ENCODE data around the gene SRGAP3.

DNA sequence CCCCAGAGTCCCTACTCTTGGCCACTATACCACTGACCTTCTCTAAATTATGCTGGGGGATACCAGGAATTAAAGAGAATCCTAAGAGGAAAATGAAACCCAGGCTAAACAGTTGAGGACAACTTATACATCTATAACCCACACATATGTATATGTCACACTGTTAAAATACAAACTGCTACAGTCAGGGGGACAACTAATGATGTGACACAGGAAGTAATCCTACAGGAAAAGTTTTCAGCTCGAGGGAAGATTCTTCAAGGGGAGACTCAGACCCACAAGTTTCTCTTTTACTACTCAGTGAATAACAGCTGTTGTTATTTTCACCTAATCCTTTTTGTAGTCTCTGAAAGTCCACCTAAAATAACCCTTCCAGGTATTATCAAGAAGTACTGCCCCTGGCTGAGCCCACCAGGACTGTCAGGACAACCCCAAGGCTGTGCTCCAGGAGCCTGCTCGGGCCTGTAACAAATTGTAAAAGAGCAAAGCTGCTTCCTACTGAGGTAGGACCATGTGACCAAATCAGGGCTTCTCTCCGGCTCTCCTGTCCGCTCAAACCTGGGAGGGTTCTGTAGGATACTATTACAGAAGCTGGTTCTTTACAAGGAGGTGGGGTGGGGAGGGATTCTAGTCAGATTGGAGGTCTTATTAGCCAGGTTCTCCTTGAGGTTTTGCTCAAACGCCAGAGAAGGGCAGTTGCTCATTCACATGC lies 91.6 kb downstream of the SRGAP3 start:
- TF ChIP-seq, protein P1, sequence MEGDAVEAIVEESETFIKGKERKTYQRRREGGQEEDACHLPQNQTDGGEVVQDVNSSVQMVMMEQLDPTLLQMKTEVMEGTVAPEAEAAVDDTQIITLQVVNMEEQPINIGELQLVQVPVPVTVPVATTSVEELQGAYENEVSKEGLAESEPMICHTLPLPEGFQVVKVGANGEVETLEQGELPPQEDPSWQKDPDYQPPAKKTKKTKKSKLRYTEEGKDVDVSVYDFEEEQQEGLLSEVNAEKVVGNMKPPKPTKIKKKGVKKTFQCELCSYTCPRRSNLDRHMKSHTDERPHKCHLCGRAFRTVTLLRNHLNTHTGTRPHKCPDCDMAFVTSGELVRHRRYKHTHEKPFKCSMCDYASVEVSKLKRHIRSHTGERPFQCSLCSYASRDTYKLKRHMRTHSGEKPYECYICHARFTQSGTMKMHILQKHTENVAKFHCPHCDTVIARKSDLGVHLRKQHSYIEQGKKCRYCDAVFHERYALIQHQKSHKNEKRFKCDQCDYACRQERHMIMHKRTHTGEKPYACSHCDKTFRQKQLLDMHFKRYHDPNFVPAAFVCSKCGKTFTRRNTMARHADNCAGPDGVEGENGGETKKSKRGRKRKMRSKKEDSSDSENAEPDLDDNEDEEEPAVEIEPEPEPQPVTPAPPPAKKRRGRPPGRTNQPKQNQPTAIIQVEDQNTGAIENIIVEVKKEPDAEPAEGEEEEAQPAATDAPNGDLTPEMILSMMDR (IDR thresholded peaks at IDR 0.05), result no peak
- TF ChIP-seq POLR2A (IDR thresholded peaks at IDR 0.05), result no peak

All from body of pancreas (tissue), 4 donors.